ENCODE results near the gene PCYOX1L.
A peak's percentile ranks its signal among the peaks of the same experiment; 100 is the strongest.

Gene PCYOX1L

DNA sequence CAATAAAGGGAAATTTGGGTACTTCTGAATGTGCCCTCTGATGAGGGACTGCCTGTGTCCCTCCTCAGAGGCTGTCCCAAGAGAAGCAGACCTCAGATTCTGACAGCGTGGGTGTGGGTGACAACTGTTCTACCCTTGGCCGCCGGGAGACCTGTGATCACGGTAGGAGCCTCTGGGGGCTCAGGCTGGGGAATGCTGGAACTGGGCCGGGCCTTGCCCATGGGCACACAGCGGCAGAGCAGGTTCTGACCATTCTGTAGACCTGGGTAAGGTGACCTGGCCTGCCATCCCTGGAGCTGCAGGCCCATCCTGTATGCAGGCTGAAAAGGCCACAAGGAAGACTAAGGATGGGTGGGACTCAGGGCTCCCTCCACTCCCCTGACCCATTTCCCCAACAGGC lies 42.1 kb upstream of the PCYOX1L start:
- DNase-seq (ENCODE audit: extremely low read depth, low read depth), result no peak
- no peak for TF ChIP-seq CTCF (IDR thresholded peaks at IDR 0.05; ENCODE audit: low read depth, low read length)

DNA sequence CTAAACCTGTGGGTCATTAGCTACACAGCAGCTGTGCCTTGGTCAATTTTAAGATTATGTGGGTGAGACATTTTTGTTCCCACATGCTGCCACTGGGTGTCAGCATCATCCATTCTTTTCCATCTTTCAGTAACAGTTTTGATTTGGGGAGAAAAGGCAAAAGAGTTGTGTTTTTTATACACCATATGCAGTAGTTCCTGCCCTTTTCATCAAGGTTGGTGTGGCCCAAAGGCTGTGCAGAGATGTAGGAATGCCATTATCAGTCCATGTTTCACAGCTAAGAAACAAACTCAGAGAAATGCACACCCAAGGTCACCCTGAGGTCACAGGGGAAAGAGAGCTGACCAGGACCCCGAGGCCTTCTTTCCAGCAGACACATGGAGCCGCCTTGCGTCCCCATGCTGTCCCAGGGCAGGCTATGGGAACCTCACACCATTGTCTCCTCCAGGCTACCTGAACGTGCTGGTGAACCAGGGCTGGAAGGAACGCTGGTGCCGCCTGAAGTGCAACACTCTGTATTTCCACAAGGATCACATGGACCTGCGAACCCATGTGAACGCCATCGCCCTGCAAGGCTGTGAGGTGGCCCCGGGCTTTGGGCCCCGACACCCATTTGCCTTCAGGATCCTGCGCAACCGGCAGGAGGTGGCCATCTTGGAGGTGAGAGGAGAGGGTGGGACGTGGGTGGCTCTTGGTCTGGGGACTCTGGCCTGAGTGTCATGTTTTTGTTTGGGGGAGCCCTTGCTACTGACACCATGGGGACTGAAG lies 40.4 kb upstream of the PCYOX1L start:
- DNase-seq (ENCODE audit: extremely low read depth, low read depth), result peak; percentile 29
- peak; percentile 68 for TF ChIP-seq CTCF (IDR thresholded peaks at IDR 0.05; ENCODE audit: low read depth, low read length)

- TF ChIP-seq CTCF (IDR thresholded peaks at IDR 0.05; ENCODE audit: low read depth, low read length), result no peak
- DNase-seq (ENCODE audit: extremely low read depth, low read depth), result no peak
Measured at GRCh38 chr5:149319174-149319573, 38.7 kb upstream of the PCYOX1L start.

- no peak for TF ChIP-seq CTCF (IDR thresholded peaks at IDR 0.05; ENCODE audit: low read depth, low read length)
- peak; percentile 86 for DNase-seq (ENCODE audit: extremely low read depth, low read depth)
Measured at GRCh38 chr5:149320791-149321330, 37.0 kb upstream of the PCYOX1L start.

GRCh38 chr5:149322518-149322917 lies 35.3 kb upstream of the PCYOX1L start:
- DNase-seq (ENCODE audit: extremely low read depth, low read depth), result no peak
- no peak for TF ChIP-seq CTCF (IDR thresholded peaks at IDR 0.05; ENCODE audit: low read depth, low read length)

DNA sequence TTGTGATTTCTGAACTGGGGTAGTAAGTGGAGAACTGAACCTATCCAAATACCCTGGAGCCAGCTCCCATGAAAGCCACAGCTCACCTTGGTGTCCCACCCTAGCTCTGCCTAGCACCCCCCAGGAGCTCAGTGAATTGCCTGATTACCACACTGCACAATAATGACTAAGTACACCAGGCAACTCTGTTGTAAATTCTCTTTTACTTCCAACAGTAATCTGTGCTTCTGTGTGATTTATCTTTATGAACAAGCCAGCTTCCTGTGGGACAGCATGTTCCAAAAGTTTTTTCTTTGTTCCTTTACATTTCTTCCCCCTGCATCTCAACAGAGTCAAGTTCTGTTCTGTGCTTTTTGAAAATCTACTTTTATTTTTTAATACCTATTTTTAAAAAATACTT lies 34.6 kb upstream of the PCYOX1L start:
- no peak for TF ChIP-seq CTCF (IDR thresholded peaks at IDR 0.05; ENCODE audit: low read depth, low read length)
- DNase-seq (ENCODE audit: extremely low read depth, low read depth), result no peak

GRCh38 chr5:149323621-149324205 lies 34.1 kb upstream of the PCYOX1L start:
- no peak for TF ChIP-seq CTCF (IDR thresholded peaks at IDR 0.05; ENCODE audit: low read depth, low read length)
- no peak for DNase-seq (ENCODE audit: extremely low read depth, low read depth)

Measured in AG09319 (cell line).